ENCODE results near the gene MTHFD1L.

MTHFD1L gene

DNA sequence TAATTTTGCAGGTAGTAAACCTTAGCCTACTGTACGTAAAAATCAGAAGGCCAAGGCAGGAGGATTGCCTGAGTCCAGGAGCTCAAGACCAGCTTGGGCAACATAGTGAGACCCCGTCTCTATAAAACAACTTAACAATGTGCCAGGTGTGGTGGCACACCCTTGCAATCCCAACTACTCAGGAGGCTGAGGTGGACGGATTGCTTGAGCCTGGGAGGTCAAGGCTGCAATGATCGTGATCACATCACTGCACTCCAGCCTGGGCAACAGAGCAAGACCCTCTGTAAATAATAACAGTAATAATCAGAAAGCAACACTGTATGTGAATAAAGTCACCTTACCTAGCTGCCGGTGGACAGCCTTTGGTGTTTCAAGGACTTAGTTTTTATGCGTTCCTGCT lies 48.9 kb downstream of the MTHFD1L start:
- ATAC-seq = no peak
- TF ChIP-seq TOX (CRISPR knock-in tag; IDR thresholded peaks at IDR 0.05; ENCODE audit: borderline replicate concordance) (no peak), ZNF8 (CRISPR knock-in tag; IDR thresholded peaks at IDR 0.05) (no peak), ZC3H10 (CRISPR knock-in tag; IDR thresholded peaks at IDR 0.05) (no peak), ZFP30 (CRISPR knock-in tag; IDR thresholded peaks at IDR 0.05) (no peak), BACH2 (CRISPR knock-in tag; IDR thresholded peaks at IDR 0.05; ENCODE audit: borderline replicate concordance) (no peak), RARB (CRISPR knock-in tag; IDR thresholded peaks at IDR 0.05) (no peak), ZNF70 (CRISPR knock-in tag; IDR thresholded peaks at IDR 0.05) (no peak), PATZ1 (CRISPR knock-in tag; IDR thresholded peaks at IDR 0.05; ENCODE audit: borderline replicate concordance) (no peak), ISL1 (CRISPR knock-in tag; IDR thresholded peaks at IDR 0.05) (no peak), ARNTL (CRISPR knock-in tag; IDR thresholded peaks at IDR 0.05; ENCODE audit: borderline replicate concordance, low read depth) (no peak), ESRRG (CRISPR knock-in tag; IDR thresholded peaks at IDR 0.05) (no peak), ZNF565 (CRISPR knock-in tag; conservative IDR thresholded peaks at IDR 0.05; ENCODE audit: low read depth) (no peak), OSR1 (CRISPR knock-in tag; IDR thresholded peaks at IDR 0.05) (no peak), CREB5 (CRISPR knock-in tag; IDR thresholded peaks at IDR 0.05; ENCODE audit: low read depth) (no peak), ZFP3 (CRISPR knock-in tag; IDR thresholded peaks at IDR 0.05) (no peak), TCF4 (CRISPR knock-in tag; IDR thresholded peaks at IDR 0.05; ENCODE audit: borderline replicate concordance) (no peak), PPARA (CRISPR knock-in tag; IDR thresholded peaks at IDR 0.05; ENCODE audit: borderline replicate concordance) (no peak)
- TF ChIP-seq, protein P1, sequence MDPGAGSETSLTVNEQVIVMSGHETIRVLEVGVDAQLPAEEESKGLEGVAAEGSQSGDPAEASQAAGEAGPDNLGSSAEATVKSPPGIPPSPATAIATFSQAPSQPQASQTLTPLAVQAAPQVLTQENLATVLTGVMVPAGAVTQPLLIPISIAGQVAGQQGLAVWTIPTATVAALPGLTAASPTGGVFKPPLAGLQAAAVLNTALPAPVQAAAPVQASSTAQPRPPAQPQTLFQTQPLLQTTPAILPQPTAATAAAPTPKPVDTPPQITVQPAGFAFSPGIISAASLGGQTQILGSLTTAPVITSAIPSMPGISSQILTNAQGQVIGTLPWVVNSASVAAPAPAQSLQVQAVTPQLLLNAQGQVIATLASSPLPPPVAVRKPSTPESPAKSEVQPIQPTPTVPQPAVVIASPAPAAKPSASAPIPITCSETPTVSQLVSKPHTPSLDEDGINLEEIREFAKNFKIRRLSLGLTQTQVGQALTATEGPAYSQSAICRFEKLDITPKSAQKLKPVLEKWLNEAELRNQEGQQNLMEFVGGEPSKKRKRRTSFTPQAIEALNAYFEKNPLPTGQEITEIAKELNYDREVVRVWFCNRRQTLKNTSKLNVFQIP (CRISPR knock-in tag; IDR thresholded peaks at IDR 0.05; ENCODE audit: borderline replicate concordance, low read depth) = no peak
- TF ChIP-seq, protein P2, sequence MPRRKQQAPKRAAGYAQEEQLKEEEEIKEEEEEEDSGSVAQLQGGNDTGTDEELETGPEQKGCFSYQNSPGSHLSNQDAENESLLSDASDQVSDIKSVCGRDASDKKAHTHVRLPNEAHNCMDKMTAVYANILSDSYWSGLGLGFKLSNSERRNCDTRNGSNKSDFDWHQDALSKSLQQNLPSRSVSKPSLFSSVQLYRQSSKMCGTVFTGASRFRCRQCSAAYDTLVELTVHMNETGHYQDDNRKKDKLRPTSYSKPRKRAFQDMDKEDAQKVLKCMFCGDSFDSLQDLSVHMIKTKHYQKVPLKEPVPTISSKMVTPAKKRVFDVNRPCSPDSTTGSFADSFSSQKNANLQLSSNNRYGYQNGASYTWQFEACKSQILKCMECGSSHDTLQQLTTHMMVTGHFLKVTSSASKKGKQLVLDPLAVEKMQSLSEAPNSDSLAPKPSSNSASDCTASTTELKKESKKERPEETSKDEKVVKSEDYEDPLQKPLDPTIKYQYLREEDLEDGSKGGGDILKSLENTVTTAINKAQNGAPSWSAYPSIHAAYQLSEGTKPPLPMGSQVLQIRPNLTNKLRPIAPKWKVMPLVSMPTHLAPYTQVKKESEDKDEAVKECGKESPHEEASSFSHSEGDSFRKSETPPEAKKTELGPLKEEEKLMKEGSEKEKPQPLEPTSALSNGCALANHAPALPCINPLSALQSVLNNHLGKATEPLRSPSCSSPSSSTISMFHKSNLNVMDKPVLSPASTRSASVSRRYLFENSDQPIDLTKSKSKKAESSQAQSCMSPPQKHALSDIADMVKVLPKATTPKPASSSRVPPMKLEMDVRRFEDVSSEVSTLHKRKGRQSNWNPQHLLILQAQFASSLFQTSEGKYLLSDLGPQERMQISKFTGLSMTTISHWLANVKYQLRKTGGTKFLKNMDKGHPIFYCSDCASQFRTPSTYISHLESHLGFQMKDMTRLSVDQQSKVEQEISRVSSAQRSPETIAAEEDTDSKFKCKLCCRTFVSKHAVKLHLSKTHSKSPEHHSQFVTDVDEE (CRISPR knock-in tag; IDR thresholded peaks at IDR 0.05) = no peak

DNA sequence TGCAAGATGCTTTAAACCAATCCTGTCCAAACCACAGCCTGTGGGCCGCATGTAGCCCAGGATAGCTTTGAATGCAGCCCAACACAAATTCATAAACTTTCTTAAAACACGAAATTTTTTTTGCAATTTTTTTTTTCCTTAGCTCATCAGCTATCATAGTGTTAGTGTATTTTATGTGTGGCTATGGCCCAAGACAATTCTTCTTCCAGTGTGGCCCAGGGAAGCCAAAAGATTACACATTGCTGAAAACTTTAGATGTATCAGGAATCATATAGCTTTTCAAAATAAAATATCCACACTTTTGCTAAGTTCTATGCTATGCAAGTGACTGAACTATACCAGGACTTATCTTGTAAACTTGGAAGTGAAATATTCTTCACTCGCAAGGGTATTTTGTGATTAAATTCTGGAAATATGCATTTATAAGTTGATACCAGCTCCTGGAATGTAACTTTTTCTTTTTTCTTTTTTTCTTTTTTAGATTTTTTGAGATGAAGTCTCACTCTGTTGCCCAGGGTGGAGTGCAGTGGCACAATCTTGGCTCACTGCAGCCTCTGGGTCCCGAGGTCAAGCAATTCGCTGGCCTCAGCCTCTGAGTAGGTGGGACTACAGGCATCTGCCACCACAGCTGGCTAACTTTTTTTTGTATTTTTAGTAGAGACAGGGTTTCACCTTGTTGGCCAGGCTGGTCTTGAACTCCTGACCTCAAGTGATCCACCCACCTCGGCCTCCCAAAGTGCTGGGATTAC lies 49.8 kb downstream of the MTHFD1L start:
- TF ChIP-seq PPARA (CRISPR knock-in tag; IDR thresholded peaks at IDR 0.05; ENCODE audit: borderline replicate concordance) = no peak
- TF ChIP-seq OSR1 (CRISPR knock-in tag; IDR thresholded peaks at IDR 0.05) = no peak
- ATAC-seq = no peak

- TF ChIP-seq BACH2 (CRISPR knock-in tag; IDR thresholded peaks at IDR 0.05; ENCODE audit: borderline replicate concordance) (no peak), CSRNP3 (CRISPR knock-in tag; IDR thresholded peaks at IDR 0.05) (no peak), PATZ1 (CRISPR knock-in tag; IDR thresholded peaks at IDR 0.05; ENCODE audit: borderline replicate concordance) (no peak), ZC3H10 (CRISPR knock-in tag; IDR thresholded peaks at IDR 0.05) (no peak), ZFP3 (CRISPR knock-in tag; IDR thresholded peaks at IDR 0.05) (no peak), ESRRG (CRISPR knock-in tag; IDR thresholded peaks at IDR 0.05) (no peak), TOX (CRISPR knock-in tag; IDR thresholded peaks at IDR 0.05; ENCODE audit: borderline replicate concordance) (no peak), SNAI2 (CRISPR knock-in tag; IDR thresholded peaks at IDR 0.05) (no peak), ZNF70 (CRISPR knock-in tag; IDR thresholded peaks at IDR 0.05) (no peak), GLIS3 (CRISPR knock-in tag; IDR thresholded peaks at IDR 0.05) (no peak), PPARA (CRISPR knock-in tag; IDR thresholded peaks at IDR 0.05; ENCODE audit: borderline replicate concordance) (no peak)
- TF ChIP-seq, protein P1 (CRISPR knock-in tag; IDR thresholded peaks at IDR 0.05; ENCODE audit: borderline replicate concordance, low read depth) = no peak
- no peak for ATAC-seq
Observed at GRCh38 chr6:150915880-150916265, 50.4 kb downstream of the MTHFD1L start.

Measured in SK-N-SH treated with all-trans-retinoic acid at 6 μM for 48 hours (cell line).